Mesothelial cell of epicardium (in vitro differentiated cells): ENCODE data around the gene ITIH4. TPM values are rescaled to one million over a fixed set of nuclear protein-coding genes. Genes with fewer than 3 reads are reported as not detected.

Source experiments
- DNase-seq, 2 experiments: peaks; one replicate each; pipeline ENCODE4 v3.0.0; 2021; ENCODE audit warnings: low spot score in 2 of 2; ENCODE audit not compliant: unreplicated experiment in 2 of 2
- H3K27ac Mint-ChIP-seq: 2 replicates; pipeline ENCODE4 v1.8.0; 2021; ENCODE audit warnings: mixed read lengths
- H3K27me3 Mint-ChIP-seq: 2 replicates; pipeline ENCODE4 v1.8.0; 2021; ENCODE audit warnings: low read depth, mixed read lengths
- H3K36me3 Mint-ChIP-seq: 2 replicates; pipeline ENCODE4 v1.8.0; 2021; ENCODE audit warnings: mixed read lengths
- H3K4me1 Mint-ChIP-seq: 2 replicates; pipeline ENCODE4 v1.8.0; 2021; ENCODE audit warnings: mixed read lengths
- H3K4me3 Mint-ChIP-seq: 2 replicates; pipeline ENCODE4 v1.8.0; 2021; ENCODE audit warnings: mild to moderate bottlenecking, moderate library complexity, mixed read lengths
- H3K9me3 Mint-ChIP-seq: 2 replicates; pipeline ENCODE4 v1.8.0; 2021; ENCODE audit warnings: mixed read lengths
- total RNA-seq: library from RNA; stranded (reverse); gene quantifications from 3 replicates; pipeline ENCODE4 v1.2.1, GENCODE V29; 2021
- TF ChIP-seq, protein P1 (sequence below): fragments of 200-600 bp; sonication (generic); IDR thresholded peaks from one replicate; pipeline ENCODE4 v1.5.0; 2021; ENCODE audit warnings: antibody characterized with exemption; ENCODE audit not compliant: unreplicated experiment

ITIH4 gene
- total RNA-seq, 1 donor from 2014 or later = 13.5 TPM

DNA sequence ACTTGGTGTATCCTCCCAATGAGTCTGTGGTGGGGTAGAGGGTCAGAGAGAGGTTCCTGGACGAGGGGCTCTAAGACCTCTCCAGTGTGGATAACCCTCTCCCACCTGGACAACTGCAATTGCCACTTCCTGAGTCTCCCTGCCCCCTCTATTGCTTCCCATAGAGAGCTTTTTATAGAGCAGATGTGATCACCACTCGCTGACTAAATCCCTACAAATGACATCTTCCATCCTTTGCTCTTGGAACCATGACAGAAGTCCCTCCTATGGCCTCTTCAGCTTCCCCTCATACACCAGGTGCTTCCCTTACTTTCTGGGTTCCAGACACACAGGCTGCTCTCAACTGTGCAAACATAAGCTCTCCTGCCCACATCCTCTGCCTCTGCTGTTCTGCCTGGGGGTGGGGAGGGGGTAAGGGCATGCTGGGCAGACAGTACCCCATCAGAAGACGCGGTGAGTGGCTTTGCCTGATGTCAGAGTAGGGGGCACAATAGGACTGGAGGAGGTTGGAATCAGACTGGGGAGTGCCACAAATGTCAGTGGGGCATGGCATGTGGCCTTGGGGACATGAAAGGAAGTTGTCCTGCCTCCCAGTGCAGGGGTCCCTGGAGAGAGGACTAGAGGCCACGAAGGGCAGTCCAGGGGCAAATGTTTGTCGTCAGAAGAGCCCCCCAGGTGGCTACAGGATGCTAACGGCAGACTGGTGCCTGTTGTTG is 20.7 kb downstream of the ITIH4 start:
- no peaks in the 10 kb centered on the region for H3K27me3 Mint-ChIP-seq
- H3K4me3 Mint-ChIP-seq = no peak overlapping the region
- H3K27ac Mint-ChIP-seq = no peak overlapping the region
- no peaks in the 10 kb centered on the region for H3K36me3 Mint-ChIP-seq
- TF ChIP-seq, protein P1, sequence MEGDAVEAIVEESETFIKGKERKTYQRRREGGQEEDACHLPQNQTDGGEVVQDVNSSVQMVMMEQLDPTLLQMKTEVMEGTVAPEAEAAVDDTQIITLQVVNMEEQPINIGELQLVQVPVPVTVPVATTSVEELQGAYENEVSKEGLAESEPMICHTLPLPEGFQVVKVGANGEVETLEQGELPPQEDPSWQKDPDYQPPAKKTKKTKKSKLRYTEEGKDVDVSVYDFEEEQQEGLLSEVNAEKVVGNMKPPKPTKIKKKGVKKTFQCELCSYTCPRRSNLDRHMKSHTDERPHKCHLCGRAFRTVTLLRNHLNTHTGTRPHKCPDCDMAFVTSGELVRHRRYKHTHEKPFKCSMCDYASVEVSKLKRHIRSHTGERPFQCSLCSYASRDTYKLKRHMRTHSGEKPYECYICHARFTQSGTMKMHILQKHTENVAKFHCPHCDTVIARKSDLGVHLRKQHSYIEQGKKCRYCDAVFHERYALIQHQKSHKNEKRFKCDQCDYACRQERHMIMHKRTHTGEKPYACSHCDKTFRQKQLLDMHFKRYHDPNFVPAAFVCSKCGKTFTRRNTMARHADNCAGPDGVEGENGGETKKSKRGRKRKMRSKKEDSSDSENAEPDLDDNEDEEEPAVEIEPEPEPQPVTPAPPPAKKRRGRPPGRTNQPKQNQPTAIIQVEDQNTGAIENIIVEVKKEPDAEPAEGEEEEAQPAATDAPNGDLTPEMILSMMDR = no peak
- no peak for DNase-seq
- no peaks in the 10 kb centered on the region for H3K4me1 Mint-ChIP-seq
- no peaks in the 10 kb centered on the region for H3K9me3 Mint-ChIP-seq

GRCh38 chr3:52809149-52809548 is 21.3 kb downstream of the ITIH4 start:
- Mint-ChIP-seq H3K27ac (no peak overlapping the region), H3K27me3 (no peaks in the 10 kb centered on the region), H3K36me3 (no peaks in the 10 kb centered on the region), H3K4me1 (no peaks in the 10 kb centered on the region), H3K4me3 (no peak overlapping the region), H3K9me3 (no peaks in the 10 kb centered on the region)
- no peak for DNase-seq
- TF ChIP-seq, protein P1 = no peak

- Mint-ChIP-seq H3K9me3 (no peaks in the 10 kb centered on the region), H3K36me3 (no peaks in the 10 kb centered on the region), H3K4me3 (no peak overlapping the region), H3K27me3 (no peaks in the 10 kb centered on the region), H3K4me1 (peaks cover 14% of the 10 kb centered on the region), H3K27ac (no peak overlapping the region)
- TF ChIP-seq, protein P1 = no peak
- no peak for DNase-seq
These were observed 25.0 kb downstream of the ITIH4 start for GRCh38 chr3:52805270-52806039.

GRCh38 chr3:52801839-52802238 is 28.6 kb downstream of the ITIH4 start:
- no peaks in the 10 kb centered on the region for H3K9me3 Mint-ChIP-seq
- peak overlapping the region; percentile 84 for H3K27ac Mint-ChIP-seq
- DNase-seq = no peak
- no peaks in the 10 kb centered on the region for H3K36me3 Mint-ChIP-seq
- H3K4me3 Mint-ChIP-seq = no peak overlapping the region
- H3K27me3 Mint-ChIP-seq = no peaks in the 10 kb centered on the region
- H3K4me1 Mint-ChIP-seq = peaks cover 24% of the 10 kb centered on the region
- TF ChIP-seq, protein P1 = no peak

GRCh38 chr3:52800079-52800478 is 30.4 kb downstream of the ITIH4 start:
- peaks cover 24% of the 10 kb centered on the region for H3K4me1 Mint-ChIP-seq

More at GRCh38 chr3:52800079-52800478, 30.4 kb downstream of the ITIH4 start:
- H3K9me3 Mint-ChIP-seq = no peaks in the 10 kb centered on the region
- no peaks in the 10 kb centered on the region for H3K36me3 Mint-ChIP-seq
- TF ChIP-seq, protein P1 = no peak
- no peak overlapping the region for H3K27ac Mint-ChIP-seq
- H3K4me3 Mint-ChIP-seq = no peak overlapping the region
- no peak for DNase-seq
- H3K27me3 Mint-ChIP-seq = no peaks in the 10 kb centered on the region
